ENCODE measurements around the gene FBXW11. TPM values are rescaled to one million over a fixed set of nuclear protein-coding genes. Genes with fewer than 3 reads are reported as not detected.

Gene FBXW11
- total and polyA plus RNA-seq, 9 donors, result 20.5 to 73.4 (median 53.0) TPM

DNA sequence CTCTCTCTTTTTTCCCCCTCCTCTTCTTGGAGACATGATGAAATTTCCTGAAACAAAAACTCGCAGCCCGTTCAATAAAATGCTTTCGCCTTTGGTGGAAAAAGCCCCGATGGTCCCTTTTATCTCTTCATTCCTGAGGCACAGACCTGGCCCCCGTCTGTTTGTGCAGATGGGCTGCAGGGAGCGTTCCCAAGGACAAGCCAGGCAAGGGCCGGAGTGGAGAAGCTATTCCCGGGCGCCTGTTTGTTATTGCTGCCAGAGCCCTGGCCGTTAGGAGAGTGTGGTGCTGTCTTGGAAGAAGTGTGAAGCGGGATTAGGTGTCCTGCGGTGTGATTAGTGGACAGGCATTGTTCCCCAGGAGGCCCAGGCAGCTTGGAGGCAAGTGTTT is 149.0 kb downstream of the FBXW11 start:
- no peak overlapping the region for H3K27ac ChIP-seq
- TF ChIP-seq EP300 (IDR thresholded peaks at IDR 0.05) (no peak), POLR2A (IDR thresholded peaks at IDR 0.05) (no peak), CTCF (IDR thresholded peaks at IDR 0.05) (no peak)
- H3K27me3 ChIP-seq, result no peaks in the 10 kb centered on the region
- no peaks in the 10 kb centered on the region for H3K9me3 ChIP-seq
- intact Hi-C loops (cut with DNase I), result no loop called here
- peak in 1 of 5 donors; percentile 53 for DNase-seq
- H3K4me1 ChIP-seq (ENCODE audit: insufficient read depth), result no peaks in the 10 kb centered on the region
- 9 to 28% (median 22%) methylated on average over 12 of the region's 12 CpGs for WGBS, 3 donors
- H3K36me3 ChIP-seq, result no peaks in the 10 kb centered on the region
- no peak overlapping the region for H3K4me3 ChIP-seq

GRCh38 chr5:171855798-171856763 is 150.4 kb downstream of the FBXW11 start:
- no peaks in the 10 kb centered on the region for H3K36me3 ChIP-seq
- no peak for TF ChIP-seq CTCF (IDR thresholded peaks at IDR 0.05)
- TF ChIP-seq EP300 (IDR thresholded peaks at IDR 0.05), result no peak
- TF ChIP-seq POLR2A (IDR thresholded peaks at IDR 0.05), result no peak
- no peaks in the 10 kb centered on the region for H3K4me1 ChIP-seq (ENCODE audit: insufficient read depth)
- DNase-seq, result no peak
- no peak overlapping the region for H3K4me3 ChIP-seq
- intact Hi-C loops (cut with DNase I), result no loop called here
- H3K9me3 ChIP-seq, result no peaks in the 10 kb centered on the region
- no peak overlapping the region for H3K27ac ChIP-seq
- no peaks in the 10 kb centered on the region for H3K27me3 ChIP-seq
- 80 to 85% (median 83%) methylated on average over 17 of the region's 17 CpGs for WGBS, 3 donors

- Histone ChIP-seq H3K4me1 (ENCODE audit: insufficient read depth) (no peaks in the 10 kb centered on the region), H3K4me3 (no peak overlapping the region), H3K27me3 (no peaks in the 10 kb centered on the region), H3K36me3 (no peaks in the 10 kb centered on the region), H3K27ac (no peak overlapping the region), H3K9me3 (no peaks in the 10 kb centered on the region)
- 93 to 98% (median 97%) methylated on average over 3 of the region's 3 CpGs for WGBS, 3 donors
- TF ChIP-seq EP300 (IDR thresholded peaks at IDR 0.05) (no peak), POLR2A (IDR thresholded peaks at IDR 0.05) (no peak), CTCF (IDR thresholded peaks at IDR 0.05) (no peak)
- DNase-seq, result no peak
- intact Hi-C loops (cut with DNase I), result no loop called here
Observed at GRCh38 chr5:171855265-171855664, 151.2 kb downstream of the FBXW11 start.

- no peak for DNase-seq
- Histone ChIP-seq H3K9me3 (no peaks in the 10 kb centered on the region), H3K36me3 (no peaks in the 10 kb centered on the region), H3K27me3 (no peaks in the 10 kb centered on the region), H3K27ac (no peak overlapping the region), H3K4me1 (ENCODE audit: insufficient read depth) (no peaks in the 10 kb centered on the region), H3K4me3 (no peak overlapping the region)
- intact Hi-C loops (cut with DNase I), result no loop called here
- TF ChIP-seq POLR2A (IDR thresholded peaks at IDR 0.05) (no peak), EP300 (IDR thresholded peaks at IDR 0.05) (no peak), CTCF (IDR thresholded peaks at IDR 0.05) (no peak)
- WGBS, 3 donors, result 94 to 97% (median 96%) methylated on average over 8 of the region's 8 CpGs
Observed at GRCh38 chr5:171852255-171852681, 154.2 kb downstream of the FBXW11 start.
